Activated CD4-positive, alpha-beta T cell treated with anti-CD3 and anti-CD28 coated beads, Interleukin-2, amount 50 U/mL, for 1 hour (primary cell): Measurements from ENCODE around the gene GTF3C5.

Experiments
- DNase-seq: peaks from one replicate; pipeline ENCODE4 v3.0.0-alpha.2; 2020

GTF3C5 gene

DNA sequence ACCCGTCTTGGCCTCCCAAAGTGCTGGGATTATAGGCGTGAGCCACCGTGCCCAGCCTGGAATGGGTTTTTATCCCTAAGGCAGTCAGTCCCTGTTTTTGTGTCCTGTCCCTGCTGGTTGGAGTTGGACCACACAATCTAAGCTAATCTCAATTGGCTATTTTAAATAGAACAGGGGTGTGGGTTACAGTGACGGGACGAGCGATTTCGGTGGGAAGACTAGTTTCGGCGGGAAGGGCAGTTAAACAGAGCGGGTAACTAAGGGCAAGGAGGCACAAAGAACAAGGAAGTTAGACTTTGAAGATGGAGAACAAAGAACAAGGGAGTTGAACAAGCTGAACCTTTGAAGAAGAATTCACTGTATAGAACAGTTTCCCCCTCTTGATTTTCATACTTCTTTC, 1.4 kb downstream of the GTF3C5 start:
- DNase-seq = no peak

- no peak for DNase-seq
Observed at GRCh38 chr9:133035669-133036068, 4.9 kb downstream of the GTF3C5 start.

DNA sequence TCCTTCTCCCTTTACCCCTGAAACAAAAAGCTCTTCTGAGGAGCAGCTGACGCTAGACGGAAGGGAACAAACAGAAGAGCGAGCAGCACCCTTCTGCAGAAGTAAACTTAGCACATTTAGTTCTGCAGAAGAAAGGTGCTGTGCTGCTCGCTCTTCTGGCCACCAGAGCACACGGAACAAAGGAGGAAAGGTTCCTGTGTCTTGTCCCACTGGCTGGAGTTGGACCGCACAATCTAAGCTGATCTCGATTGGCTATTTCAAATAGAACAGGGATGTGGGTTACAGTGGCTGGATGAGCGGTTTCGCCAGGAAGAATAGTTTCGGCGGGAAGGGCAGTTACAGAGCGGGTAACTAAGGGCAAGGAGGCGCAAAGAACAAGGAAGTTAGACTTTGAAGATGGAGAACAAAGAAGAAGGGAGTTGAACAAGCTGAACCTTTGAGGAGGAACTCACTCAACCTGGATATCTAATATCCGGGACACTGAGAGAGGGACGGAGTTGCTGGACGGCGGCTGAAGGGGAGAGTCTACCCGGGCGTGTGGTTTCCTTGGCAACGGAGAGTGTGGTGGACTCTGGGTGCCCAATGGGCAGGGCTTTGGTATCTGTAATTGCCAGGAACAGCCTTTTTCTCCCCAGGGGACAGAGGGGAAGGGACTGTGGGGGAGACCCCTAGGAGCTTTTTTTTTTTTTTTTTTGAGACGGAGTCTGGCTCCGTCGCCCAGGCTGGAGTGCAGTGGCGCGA, 7.1 kb downstream of the GTF3C5 start:
- no peak for DNase-seq

DNA sequence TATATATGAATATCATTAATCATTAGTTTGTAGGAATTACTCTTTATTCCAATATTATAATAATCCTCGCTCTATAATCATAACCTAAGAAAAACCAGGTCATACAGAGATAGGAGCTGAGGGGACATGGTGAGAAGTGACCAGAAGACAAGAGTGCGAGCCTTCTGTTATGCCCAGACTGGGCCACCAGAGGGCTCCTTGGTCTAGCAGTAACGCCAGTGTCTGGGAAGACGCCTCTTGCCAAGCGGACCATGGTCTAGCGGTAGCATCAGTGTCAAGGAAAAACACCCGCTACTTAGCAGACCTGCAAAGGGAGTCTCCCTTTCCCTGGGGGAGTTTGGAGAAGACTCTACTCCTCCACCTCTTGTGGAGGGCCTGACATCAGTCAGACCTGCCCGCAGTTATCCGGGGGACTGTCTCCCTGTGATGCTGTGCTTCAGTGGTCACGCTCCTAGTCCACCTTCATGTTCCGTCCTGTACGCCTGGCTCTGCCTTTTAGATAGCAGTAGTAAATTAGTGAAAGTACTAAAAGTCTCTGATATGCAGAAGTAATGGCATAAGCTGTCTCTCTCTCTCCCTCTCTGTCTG, 10.2 kb downstream of the GTF3C5 start:
- DNase-seq = peak; percentile 36

DNA sequence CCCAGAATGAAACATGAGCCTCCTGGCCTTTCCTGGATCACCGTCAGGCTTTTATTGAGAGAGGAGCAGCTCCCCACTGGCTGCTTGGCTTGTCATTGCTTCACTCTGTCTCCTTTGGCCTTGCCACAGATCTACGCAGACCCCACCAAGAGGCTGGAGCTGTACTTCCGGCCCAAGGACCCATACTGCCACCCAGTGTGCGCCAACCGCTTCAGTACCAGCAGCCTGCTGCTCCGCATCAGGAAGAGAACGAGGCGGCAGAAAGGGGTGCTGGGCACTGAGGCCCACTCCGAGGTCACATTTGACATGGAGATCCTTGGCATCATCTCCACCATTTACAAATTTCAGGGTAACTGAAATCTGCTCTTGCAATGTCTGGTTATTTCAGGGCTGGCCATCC, 11.2 kb downstream of the GTF3C5 start:
- no peak for DNase-seq

DNA sequence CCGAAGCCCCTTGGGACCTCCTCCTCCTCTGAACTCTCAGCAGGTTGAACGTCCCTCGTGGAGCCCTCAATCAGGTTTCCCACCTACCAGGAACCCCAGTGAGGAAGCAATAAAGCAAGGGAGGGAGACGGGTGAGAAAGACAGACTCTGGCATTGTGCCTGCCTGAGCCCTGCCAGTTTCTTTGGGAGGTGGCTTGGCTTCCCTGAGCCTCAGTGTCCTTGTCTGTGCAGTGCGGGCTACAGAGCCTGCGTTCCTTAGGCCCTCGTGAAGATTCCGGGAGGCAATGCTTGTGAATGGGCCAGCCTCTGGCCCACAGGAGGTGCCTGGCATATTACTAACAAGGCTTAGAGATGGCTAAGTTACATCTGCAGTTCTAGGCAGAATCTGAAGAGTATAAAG, 11.9 kb downstream of the GTF3C5 start:
- DNase-seq = no peak

GRCh38 chr9:133043449-133044035, 12.7 kb downstream of the GTF3C5 start:
- no peak for DNase-seq

GRCh38 chr9:133044125-133044524, 13.3 kb downstream of the GTF3C5 start:
- no peak for DNase-seq

DNA sequence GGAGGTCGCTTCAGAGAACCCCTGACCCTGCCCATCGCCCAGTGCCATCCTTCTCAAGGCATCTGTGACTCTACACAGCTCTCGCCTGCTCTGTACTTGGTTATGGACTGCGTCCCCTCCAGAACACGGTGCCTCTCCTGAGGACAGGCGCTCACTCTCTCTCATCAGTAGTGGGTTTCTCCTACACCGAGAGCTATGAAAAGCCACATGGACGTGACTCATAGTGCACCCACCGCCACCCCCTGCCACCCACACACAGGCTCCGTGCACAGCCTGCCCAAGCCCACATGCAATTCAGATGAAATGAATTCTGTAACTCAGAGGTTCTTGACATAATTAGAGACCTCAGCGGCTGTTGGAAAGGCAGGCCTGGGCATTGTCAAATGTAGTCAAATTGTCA, 13.9 kb downstream of the GTF3C5 start:
- no peak for DNase-seq

GRCh38 chr9:133045132-133045531, 14.3 kb downstream of the GTF3C5 start:
- no peak for DNase-seq

- no peak for DNase-seq
Observed at GRCh38 chr9:133046196-133046899, 15.6 kb downstream of the GTF3C5 start.

- no peak for DNase-seq
Observed at GRCh38 chr9:133046900-133047295, 16.1 kb downstream of the GTF3C5 start.

DNA sequence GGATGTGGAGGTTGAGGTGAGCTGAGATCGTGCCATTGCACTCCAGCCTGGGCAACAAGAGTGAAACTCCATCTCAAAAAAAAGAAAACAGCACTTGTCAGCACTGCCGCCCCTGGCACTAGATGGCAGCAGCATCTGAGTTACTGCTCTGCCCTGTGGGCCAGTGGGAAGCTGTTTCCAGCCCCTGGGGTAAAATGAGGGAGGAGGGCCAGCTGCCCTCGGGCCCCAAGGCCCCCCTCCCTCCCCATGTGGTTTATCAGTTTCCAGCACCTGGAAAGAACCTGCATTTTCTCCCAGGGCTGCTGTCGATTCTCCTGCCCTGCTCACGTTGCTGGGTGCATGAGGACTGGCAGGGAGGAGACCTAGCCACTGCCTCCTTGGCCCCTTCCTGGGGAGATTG, 17.8 kb downstream of the GTF3C5 start:
- DNase-seq = peak; percentile 22

GRCh38 chr9:133049043-133049442, 18.2 kb downstream of the GTF3C5 start:
- DNase-seq = no peak

DNA sequence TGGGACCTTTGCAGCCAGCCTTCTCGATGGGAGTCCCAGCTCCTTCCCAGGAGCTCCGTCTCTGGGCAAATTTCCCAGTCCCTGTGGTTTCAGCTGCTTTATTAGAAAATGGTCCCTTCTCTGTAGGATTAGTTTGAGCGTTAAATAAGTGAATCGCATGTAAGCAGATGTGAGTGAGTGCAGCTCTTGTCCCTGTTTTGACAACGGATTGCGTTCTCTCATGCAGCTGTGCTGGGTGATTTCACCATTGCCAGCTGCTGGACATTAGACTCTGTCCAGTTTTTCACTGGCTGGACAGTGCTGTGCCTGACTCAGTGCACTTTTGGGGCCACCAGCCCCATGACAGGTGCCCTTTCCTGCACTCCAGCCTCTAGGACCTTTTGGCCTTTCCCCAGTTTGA, 19.3 kb downstream of the GTF3C5 start:
- DNase-seq = no peak

DNA sequence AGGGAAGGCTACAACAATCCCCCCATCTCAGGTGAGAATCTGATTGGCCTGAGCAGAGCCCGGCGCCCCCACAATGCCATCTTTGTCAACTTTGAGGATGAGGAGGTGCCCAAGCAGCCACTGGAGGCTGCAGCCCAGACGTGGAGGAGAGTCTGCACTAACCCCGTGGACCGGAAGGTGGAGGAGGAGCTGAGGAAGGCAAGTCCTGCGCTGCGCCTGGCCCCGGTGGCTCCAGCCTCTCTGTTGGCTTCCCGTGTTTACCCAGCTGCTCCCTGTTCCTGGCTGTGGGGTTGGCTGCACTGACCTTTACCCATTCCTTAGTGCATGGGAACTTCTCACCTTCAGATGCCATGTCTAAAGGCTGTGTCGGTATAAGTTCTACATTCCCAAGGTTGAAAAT, 20.0 kb downstream of the GTF3C5 start:
- no peak for DNase-seq

DNA sequence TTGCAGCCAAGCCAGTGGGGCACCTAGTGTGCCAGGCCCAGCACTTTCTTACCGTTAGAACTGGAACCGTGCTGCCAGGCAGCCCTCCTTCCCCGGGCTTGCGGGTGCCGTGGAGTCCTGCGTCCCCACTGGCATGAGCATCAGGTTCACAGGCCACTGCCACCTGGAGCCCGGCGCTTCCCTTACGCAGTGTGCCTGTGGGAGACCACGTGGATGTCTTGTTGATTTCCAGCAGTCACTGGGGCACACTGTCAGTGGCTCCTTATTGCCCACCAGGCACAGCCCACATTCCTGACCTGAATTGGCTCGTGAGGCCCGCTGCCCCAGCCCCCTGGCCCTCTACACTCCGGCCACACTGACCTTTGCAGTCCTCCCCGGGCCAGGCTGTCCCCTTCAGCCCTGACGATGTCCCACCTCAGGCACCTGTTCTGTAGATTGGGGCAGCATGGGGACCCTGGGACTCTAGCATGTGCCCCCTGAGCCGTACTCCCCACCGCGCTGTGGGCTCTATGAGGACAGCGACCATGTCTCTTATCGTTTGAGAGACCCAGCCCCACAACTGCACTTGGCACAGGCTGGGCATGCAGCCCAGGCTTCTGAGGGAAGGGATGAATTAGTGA, 20.6 kb downstream of the GTF3C5 start:
- DNase-seq = no peak

- no peak for DNase-seq
Observed at GRCh38 chr9:133051966-133052539, 21.3 kb downstream of the GTF3C5 start.

DNA sequence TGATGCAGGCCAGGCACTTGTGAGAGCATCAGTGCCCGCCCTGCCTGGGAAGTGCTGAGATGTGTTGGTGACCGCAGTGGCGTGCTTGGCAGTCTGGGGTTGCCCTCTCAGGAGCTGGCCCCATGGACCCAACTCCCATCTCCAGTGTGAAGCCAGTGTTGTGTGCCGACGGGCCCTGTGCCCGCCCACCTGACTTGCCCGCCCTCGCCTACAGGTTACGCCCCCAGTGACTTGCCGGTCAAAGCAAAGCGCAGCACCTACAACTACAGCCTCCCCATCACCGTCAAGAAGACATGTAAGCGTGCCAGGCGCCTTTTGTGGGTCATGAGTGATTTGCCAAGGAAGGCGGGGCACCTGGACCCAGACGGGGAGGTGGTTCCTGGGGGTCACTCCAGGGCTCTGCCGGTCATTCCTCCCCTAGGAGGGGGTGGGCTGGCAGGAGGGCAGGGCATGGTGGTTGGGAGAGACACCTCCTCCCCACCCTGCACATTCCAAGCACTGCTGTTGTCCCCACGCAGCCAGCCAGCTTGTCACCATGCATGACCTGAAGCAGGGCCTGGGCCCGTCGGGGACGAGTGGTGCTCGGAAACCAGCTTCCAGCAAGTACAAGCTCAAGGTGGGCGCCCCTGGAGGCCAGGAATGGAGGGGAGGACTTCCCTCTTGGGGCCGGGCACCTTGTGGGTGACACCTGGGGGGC, 23.5 kb downstream of the GTF3C5 start:
- DNase-seq = no peak

- no peak for DNase-seq
Observed at GRCh38 chr9:133054966-133055365, 24.2 kb downstream of the GTF3C5 start.

GRCh38 chr9:133055788-133056420, 25.1 kb downstream of the GTF3C5 start:
- DNase-seq = no peak

DNA sequence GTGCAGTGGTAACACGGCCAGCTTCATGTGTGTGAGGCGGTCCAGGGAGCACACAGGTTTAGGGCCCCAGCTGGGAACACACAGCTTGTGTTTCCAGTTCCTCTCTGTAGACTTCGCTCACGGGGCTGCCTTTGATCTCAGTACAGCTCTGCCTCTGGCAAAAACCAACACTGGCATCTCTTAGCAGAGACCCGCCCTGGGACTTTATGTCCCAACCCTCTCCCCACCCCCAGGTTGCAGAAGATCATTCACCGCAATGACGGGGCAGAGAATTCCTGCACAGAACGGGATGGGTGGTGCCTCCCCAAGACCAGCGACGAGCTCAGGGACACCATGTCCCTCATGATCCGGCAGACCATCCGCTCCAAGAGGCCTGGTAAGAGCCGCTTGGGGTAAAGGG, 25.7 kb downstream of the GTF3C5 start:
- DNase-seq = no peak
